ENCODE measurements around the gene RHOA.
"Not testable (repeated sequence)": the region's sequence is repeated elsewhere in the genome, so short reads cannot be mapped to it uniquely, and the experiment has no call there.

The RHOA gene

DNA sequence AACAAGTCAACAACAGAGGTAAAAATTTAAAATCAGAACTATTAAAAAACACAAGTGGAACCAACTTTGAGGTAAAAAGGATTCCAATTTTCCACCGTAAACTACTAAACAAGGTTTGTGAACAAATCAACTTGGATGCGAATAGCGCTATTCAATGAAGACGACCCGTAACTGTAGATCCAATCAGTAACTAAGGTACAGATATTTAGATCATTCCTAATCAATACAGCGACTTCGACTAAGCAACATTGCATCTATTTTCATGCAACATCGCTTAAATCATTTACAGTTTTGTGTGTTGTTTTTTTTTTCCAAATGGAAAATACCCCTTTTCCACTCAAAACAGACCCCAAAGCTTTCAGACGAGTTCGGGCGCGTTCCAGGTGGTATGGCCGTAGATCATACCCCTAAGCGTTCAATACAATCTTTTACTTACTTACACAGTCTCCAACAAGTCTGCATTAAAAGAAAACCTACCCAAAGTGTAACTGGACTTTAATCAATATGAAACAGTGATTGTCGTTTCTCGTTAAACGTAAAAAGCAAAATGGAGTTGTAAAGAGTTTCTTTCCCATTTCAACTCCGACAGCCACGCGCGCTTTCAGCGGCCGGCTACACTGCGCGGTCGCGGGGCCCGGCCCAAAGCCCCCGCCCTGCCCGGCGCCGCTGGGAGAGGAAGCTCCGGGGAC lies 786 bp downstream of the RHOA start:
- no peak for DNase-seq

- DNase-seq, result no peak
Measured at GRCh38 chr3:49410066-49410845, 1.5 kb downstream of the RHOA start.

DNA sequence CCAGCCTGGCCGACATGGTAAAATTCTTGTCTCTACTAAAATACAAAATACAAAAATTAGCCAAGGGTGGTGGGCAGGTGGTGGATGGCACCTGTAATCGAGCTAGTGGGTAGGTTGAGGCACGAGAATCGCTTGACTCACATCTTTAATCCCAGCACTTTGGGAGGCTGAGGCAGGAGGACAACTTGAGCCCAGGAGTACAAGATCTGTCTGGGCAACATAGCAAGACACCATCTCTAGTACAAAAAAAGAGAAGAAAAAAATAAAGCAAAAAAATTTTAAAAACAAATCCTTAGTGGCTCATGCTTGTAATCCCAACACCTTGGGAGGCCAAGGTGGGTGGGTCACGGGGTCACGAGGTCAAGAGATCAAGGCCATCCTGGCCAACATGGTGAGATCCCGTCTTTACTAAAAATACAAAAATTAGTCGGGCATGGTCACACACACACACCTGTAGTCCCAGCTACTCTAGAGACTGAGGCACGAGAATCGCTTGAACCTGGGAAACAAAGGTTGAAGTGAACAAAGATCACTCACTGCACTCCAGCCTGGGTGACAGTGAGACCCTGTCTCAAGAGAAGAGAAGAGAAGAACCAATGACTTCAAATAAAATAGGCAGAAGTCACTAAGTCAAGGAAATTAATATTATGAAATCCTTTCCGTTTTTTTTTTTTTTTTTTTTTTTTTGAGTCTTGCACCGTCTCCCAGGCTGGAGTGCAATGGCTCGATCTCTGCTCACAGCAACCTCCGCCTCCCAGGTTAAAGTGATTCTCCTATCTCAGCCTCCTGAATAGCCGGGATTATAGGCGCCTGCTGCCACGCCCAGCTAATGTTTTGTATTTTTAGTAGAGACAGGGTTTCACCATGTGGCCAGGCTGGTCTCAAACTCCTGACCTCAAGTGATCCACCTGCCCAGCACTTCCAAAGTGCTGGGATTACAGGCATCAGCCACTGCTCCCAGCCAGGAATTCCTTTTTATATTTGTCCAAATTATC lies 4.9 kb downstream of the RHOA start:
- DNase-seq, result no peak

- not testable (repeated sequence) for DNase-seq
Measured at GRCh38 chr3:49405570-49405969, 6.2 kb downstream of the RHOA start.

- no peak for DNase-seq
Measured at GRCh38 chr3:49403891-49404290, 7.9 kb downstream of the RHOA start.

- no peak for DNase-seq
Measured at GRCh38 chr3:49401766-49402165, 10.0 kb downstream of the RHOA start.

DNA sequence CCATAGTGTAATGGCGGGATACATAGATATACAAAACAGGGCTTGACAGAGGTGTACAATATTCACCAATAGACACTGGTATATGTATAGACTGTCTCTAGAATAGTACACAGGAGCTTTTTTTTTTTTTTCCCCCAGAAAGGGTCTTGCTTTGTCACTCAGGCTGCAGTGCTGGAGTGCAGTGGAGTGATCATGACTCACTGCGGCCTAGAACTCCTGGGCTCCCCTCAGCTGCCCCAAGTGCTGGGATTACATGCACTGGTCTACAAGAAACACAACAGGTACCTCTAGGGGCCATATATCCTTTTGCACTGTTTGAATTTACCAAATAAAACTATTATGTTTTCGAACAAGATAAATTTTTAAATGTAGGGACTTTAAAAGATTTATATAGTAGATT lies 12.3 kb downstream of the RHOA start:
- no peak for DNase-seq

- DNase-seq, result no peak
Measured at GRCh38 chr3:49397470-49397869, 14.3 kb downstream of the RHOA start.

- not testable (repeated sequence) for DNase-seq
Measured at GRCh38 chr3:49391310-49391709, 20.5 kb downstream of the RHOA start.

- no peak for DNase-seq
Measured at GRCh38 chr3:49389297-49389696, 22.5 kb downstream of the RHOA start.

DNA sequence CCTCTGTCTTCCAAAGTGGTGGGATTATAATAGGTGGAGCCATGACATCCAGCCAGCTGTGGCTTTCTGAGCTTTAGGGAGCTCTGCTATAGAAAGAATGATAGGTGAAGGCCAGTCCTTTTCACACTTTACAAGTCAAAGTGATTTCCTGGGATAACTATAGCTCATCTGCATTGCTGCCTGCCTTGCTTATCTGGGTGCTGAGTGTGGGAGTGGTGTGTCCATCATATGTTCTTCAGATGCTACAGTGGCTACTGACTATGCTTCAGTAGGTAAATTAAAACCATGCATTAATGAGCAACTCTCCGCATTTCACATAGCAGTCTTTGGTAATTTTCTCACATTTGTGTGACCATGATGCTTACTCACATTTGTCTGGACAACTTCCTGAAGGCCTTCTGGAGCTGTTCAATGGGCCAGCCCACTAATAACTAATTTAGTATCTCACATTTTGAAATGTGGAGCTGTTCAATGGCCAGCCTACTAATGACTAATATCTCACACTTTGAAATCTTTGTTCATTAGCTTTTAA lies 23.4 kb downstream of the RHOA start:
- DNase-seq, result no peak

GRCh38 chr3:49387721-49388120 lies 24.1 kb downstream of the RHOA start:
- DNase-seq, result no peak

GRCh38 chr3:49386056-49386756 lies 25.6 kb downstream of the RHOA start:
- DNase-seq, result no peak

GRCh38 chr3:49385617-49386016 lies 26.2 kb downstream of the RHOA start:
- no peak for DNase-seq

- no peak for DNase-seq
Measured at GRCh38 chr3:49383387-49383786, 28.4 kb downstream of the RHOA start.

GRCh38 chr3:49378249-49378895 lies 33.4 kb downstream of the RHOA start:
- no peak for DNase-seq

- no peak for DNase-seq
Measured at GRCh38 chr3:49377483-49377882, 34.3 kb downstream of the RHOA start.

- DNase-seq, result no peak
Measured at GRCh38 chr3:49371946-49372345, 39.8 kb downstream of the RHOA start.

DNA sequence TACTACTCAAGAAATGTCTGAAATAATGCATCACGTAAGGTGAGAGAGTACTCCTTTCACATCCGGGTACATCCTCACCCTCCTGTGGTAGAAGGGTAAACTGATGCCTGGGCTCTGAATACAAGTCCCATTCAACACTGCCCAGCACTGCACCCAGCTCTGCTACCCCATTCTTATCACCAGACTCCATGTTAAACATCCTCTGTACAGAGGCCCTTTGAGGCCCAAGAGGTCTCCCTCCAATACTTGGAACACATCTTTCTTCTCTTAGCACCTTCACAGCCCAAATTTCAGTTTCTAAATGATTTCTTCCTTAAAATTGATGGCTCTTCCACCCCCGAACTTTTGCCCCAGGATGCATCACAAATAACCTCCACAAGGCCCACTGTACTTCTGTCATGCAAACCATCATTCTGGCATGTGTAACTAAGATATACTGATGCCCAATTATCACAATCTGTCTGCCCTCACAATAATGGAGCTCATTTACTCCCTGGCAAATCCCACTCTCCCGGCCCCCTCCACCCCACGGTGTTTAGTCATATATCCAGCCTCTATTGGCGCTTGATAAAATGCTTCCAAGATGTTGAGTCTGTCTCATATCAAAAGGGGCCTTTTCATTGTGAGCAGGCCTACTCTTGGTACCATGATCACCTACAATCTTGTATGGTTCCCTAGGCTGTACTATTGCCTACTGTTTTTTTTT lies 41.0 kb downstream of the RHOA start:
- DNase-seq, result no peak

DNA sequence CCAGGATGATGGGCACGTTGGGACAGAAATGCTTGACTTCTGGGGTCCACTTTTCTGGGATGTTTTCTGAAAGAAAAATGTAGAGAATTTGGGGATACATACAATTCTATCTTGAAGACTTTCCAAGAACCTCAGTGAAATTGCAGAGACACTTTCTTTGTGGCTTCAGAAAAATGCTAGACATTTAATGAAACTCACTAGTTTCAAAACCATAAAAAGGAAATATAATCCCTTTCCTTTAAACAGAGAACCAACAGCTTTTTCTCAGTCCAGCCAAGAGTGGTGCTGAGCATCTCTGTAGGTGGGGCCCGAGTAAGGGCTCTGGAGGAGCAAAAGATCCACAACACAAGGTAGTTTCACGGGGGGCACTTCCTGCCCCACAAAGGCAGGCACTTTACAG lies 49.2 kb downstream of the RHOA start:
- DNase-seq, result no peak

DNA sequence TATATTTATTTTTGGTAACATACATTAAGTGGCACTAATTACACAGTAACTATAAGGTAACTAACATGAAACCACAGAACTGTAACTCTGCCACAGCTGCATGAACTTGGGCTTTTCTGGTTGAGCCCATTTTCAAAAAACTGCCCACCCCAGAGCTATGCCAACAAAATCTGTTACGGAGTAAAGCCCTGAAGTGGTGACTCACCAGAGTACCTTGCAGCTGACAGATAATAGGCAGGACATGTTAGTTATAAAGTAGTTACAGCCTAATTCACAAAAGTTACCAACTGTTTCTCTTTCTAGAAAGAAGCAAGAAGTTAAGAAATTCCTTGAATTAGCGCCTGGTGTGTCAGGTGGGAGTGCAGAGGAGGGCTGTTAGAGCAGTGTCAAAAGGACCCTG lies 52.2 kb downstream of the RHOA start:
- no peak for DNase-seq
